HL-60 (cell line): ENCODE measurements around the gene KLC3.

Experiments used
- CTCF ChIP-seq: IDR thresholded peaks from one replicate; pipeline ENCODE4 v1.5.1; 2011; ENCODE audit warnings: low read length, control low read depth, inconsistent platforms; ENCODE audit not compliant: insufficient read depth
- GABPA ChIP-seq: IDR thresholded peaks from 2 replicates; pipeline ENCODE4 v1.6.1; 2012; ENCODE audit warnings: low read depth
- POLR2AphosphoS5 ChIP-seq: IDR thresholded peaks from 2 replicates; pipeline ENCODE4 v1.6.1; 2012; ENCODE audit warnings: low read depth
- REST ChIP-seq: IDR thresholded peaks from 2 replicates; pipeline ENCODE4 v1.6.1; 2012; ENCODE audit warnings: low read depth; ENCODE audit not compliant: insufficient replicate concordance

DNA sequence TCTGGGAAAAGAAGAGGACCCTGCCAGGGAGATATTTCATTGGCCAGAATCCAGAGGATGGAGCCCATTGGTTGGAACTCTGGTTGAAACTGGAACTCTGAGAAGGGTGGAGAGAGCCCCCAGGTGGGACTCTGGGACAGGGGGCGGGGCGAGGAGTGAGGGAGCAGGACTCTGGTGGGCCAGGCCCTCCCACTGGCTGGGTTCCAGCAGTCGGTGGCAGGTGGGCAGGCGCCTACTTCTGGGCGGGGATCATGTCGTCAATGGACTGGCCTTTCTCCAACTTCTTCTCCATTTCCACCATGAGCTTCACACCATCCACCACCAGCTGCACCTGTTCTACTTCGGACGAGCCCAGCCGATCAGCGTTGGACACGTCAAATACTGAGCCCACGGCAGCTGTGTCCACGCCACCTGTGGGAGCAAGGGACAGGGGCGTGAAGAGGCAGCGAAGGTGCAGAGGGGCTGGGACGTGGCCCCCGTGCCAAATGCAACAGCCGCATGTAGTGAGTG lies 34.0 kb upstream of the KLC3 start:
- TF ChIP-seq CTCF (no peak), POLR2AphosphoS5 (no peak), GABPA (no peak), REST (no peak)
